ENCODE data around the gene HHIP.

Gene HHIP

GRCh38 chr4:144656850-144657249, 10.9 kb downstream of the HHIP start:
- no peak for DNase-seq

GRCh38 chr4:144658015-144658567, 12.1 kb downstream of the HHIP start:
- DNase-seq = no peak

- no peak for DNase-seq
Observed at GRCh38 chr4:144658903-144659302, 12.9 kb downstream of the HHIP start.

- DNase-seq = no peak
Observed at GRCh38 chr4:144659447-144659846, 13.5 kb downstream of the HHIP start.

- no peak for DNase-seq
Observed at GRCh38 chr4:144663834-144664475, 18.0 kb downstream of the HHIP start.

- DNase-seq = no peak
Observed at GRCh38 chr4:144666539-144667175, 20.7 kb downstream of the HHIP start.

GRCh38 chr4:144667500-144667899, 21.5 kb downstream of the HHIP start:
- DNase-seq = no peak

GRCh38 chr4:144670776-144671175, 24.8 kb downstream of the HHIP start:
- no peak for DNase-seq

GRCh38 chr4:144674711-144675110, 28.8 kb downstream of the HHIP start:
- DNase-seq = no peak

GRCh38 chr4:144681806-144682205, 35.9 kb downstream of the HHIP start:
- no peak for DNase-seq

- no peak for DNase-seq
Observed at GRCh38 chr4:144683516-144683915, 37.6 kb downstream of the HHIP start.

- DNase-seq = no peak
Observed at GRCh38 chr4:144685911-144686310, 40.0 kb downstream of the HHIP start.

- no peak for DNase-seq
Observed at GRCh38 chr4:144686921-144687320, 41.0 kb downstream of the HHIP start.

GRCh38 chr4:144687466-144687865, 41.5 kb downstream of the HHIP start:
- no peak for DNase-seq

GRCh38 chr4:144688035-144688569, 42.1 kb downstream of the HHIP start:
- no peak for DNase-seq

- DNase-seq = no peak
Observed at GRCh38 chr4:144689125-144689524, 43.2 kb downstream of the HHIP start.

- no peak for DNase-seq
Observed at GRCh38 chr4:144695721-144696120, 49.8 kb downstream of the HHIP start.

- DNase-seq = no peak
Observed at GRCh38 chr4:144696376-144696775, 50.4 kb downstream of the HHIP start.

GRCh38 chr4:144699565-144699964, 53.6 kb downstream of the HHIP start:
- DNase-seq = no peak

- no peak for DNase-seq
Observed at GRCh38 chr4:144701683-144702233, 55.8 kb downstream of the HHIP start.

GRCh38 chr4:144703494-144703893, 57.5 kb downstream of the HHIP start:
- no peak for DNase-seq

GRCh38 chr4:144705601-144706590, 59.9 kb downstream of the HHIP start:
- no peak for DNase-seq

- no peak for DNase-seq
Observed at GRCh38 chr4:144709159-144709558, 63.2 kb downstream of the HHIP start.
